Muscle layer of colon (tissue), 2 donors: ENCODE data around the gene OR10A3.

Experiments used
- H3K27ac ChIP-seq: one replicate; pipeline ENCODE4 v1.7.0; 2013; ENCODE audit warnings: low read depth, mild to moderate bottlenecking, low read length, moderate library complexity
- H3K27me3 ChIP-seq, 2 donors: one replicate each; pipeline ENCODE4 v1.7.0; 2013; ENCODE audit warnings: low read length in 2 of 2, mild to moderate bottlenecking in 2 of 2; ENCODE audit not compliant: insufficient read depth in 2 of 2, control insufficient read depth in 1 of 2
- H3K36me3 ChIP-seq: one replicate; pipeline ENCODE4 v1.7.0; 2013; ENCODE audit warnings: mild to moderate bottlenecking, low read length; ENCODE audit not compliant: insufficient read depth
- H3K4me1 ChIP-seq: one replicate; pipeline ENCODE4 v1.7.0; 2013; ENCODE audit warnings: mild to moderate bottlenecking, low read length; ENCODE audit not compliant: insufficient read depth
- H3K4me3 ChIP-seq, 2 donors: one replicate each; pipeline ENCODE4 v1.7.0; 2013; ENCODE audit warnings: low read length in 2 of 2, low read depth in 1 of 2, mild to moderate bottlenecking in 1 of 2, moderate library complexity in 1 of 2
- H3K9ac ChIP-seq: one replicate; pipeline ENCODE4 v1.7.0; 2013; ENCODE audit warnings: low read length
- H3K9me3 ChIP-seq: one replicate; pipeline ENCODE4 v1.7.0; 2013; ENCODE audit warnings: mild to moderate bottlenecking, low read length
- donor health status: abdominal sarcoma.
- donor health status: Adenocarcinoma of cecum.

The OR10A3 gene

DNA sequence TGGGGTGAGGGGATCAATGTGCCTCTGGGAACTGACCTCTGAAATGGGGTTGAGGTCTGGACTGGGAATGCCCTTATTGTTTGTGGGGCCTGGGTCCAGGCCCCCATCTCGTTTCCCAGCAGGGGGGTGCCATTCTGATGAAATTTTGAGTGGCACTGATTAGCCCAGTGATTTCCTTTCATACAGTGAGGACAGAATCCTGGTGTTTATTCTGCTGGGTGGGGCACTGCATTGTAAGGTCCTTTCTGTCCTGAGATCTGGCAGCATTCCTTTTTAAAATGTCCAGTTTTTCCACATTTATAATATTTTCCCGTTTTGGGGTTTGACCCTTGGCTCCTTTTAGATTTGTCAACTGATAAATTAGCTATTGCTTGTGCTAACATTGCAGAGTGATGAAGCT is 37.6 kb downstream of the OR10A3 start:
- Histone ChIP-seq H3K27ac (no peak overlapping the region), H3K36me3 (no peaks in the 10 kb centered on the region), H3K9me3 (no peaks in the 10 kb centered on the region), H3K27me3 (no peaks in the 10 kb centered on the region), H3K4me1 (no peaks in the 10 kb centered on the region), H3K9ac (no peak overlapping the region), H3K4me3 (no peak overlapping the region)

DNA sequence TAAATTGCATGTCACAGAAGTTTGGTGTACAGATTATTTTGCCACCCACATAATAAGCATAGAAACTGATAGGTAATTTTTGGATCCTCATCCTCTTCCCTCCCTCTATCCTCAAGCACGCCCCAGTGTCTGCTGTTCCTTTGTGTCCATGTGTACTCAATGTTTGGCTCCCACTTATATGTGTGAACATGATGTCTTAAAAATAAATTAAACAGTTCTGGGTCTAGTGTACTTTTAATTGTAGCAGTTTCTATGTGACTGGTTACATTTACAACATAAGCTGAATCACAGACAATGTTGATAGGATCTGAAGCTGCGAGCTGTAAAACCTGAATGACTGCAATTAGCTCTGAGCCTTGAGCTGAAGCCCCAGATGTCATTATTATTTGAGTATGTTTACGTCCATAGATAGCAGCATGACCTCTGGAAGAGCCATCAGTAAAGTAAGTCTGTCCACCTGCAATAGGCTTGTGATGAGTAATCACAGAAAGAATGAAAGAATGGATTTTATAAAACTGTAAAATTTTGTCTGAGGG is 40.1 kb downstream of the OR10A3 start:
- no peaks in the 10 kb centered on the region for H3K4me1 ChIP-seq
- no peaks in the 10 kb centered on the region for H3K27me3 ChIP-seq
- H3K27ac ChIP-seq, result no peak overlapping the region
- no peak overlapping the region for H3K9ac ChIP-seq
- H3K9me3 ChIP-seq, result no peaks in the 10 kb centered on the region
- H3K4me3 ChIP-seq, result no peak overlapping the region
- H3K36me3 ChIP-seq, result no peaks in the 10 kb centered on the region

DNA sequence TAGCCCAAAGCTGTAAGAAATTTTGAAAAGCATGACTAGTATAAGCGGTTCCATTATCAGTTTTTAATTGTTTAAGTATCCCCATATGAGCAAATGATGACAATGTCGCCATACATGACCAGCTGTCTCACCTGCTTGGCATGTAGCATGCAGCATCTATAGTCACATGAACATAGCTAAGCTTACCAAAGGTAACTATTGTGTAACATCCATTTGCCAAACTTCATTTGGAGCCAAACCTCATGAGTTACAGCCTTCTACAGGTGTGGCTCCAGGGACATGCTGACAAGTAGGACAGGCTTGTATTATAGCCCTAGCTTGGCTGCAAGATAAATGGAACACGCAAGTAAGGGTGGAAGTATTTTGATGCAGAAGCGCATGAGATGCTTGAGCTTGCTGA is 40.8 kb downstream of the OR10A3 start:
- H3K9me3 ChIP-seq, result no peaks in the 10 kb centered on the region
- H3K9ac ChIP-seq, result no peak overlapping the region
- H3K36me3 ChIP-seq, result no peaks in the 10 kb centered on the region
- no peaks in the 10 kb centered on the region for H3K27me3 ChIP-seq
- H3K4me3 ChIP-seq, result no peak overlapping the region
- no peak overlapping the region for H3K27ac ChIP-seq
- H3K4me1 ChIP-seq, result no peaks in the 10 kb centered on the region

DNA sequence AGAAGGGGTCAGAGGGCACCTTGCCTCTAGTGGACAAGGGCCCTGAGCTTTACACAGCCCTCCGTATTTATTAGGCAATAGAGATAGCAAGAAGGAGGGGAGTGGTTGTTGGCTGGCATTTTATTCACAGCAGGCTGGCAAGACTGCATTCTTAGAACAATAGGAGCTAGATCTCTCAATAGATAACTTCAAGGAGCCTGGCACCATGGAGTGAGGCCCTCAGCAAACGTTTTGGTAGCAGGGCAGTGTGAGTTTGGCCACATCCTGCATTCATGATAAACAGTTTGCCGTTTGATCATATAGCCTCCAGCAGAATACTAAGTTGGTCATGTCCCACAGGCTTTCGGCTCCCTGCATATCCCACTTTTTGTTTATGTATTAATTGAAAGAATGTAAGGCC is 42.1 kb downstream of the OR10A3 start:
- H3K36me3 ChIP-seq, result no peaks in the 10 kb centered on the region
- H3K27me3 ChIP-seq, result no peaks in the 10 kb centered on the region
- no peak overlapping the region for H3K4me3 ChIP-seq
- H3K9ac ChIP-seq, result no peak overlapping the region
- no peak overlapping the region for H3K27ac ChIP-seq
- H3K9me3 ChIP-seq, result no peaks in the 10 kb centered on the region
- no peaks in the 10 kb centered on the region for H3K4me1 ChIP-seq

DNA sequence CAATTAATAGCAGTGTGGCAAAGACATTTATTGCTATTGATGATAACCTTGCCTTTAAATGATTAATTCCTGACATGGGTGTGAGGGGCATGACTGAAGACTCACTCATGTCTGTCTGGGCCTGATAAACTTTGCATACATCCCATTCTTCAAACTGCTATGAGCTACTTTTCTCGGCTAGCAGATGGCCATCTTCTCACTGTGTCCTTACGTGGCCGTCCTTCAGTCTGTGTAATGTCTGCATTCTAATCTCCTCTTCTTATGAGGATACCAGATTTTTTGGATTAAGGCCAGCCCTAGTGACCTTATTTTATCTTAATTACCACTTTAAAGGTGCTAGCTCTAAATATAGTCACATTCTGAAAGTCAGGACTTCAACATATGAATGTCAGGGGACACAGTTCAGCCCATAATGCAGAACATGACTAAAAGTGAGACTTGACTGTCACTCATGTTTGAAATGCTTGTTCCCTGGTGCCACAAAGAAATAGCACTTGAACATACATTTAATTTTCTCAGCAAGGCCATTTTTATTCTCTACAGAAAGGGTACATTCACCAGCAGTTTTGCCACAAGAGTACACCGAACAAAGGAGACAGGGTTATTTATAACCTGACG is 42.7 kb downstream of the OR10A3 start:
- no peaks in the 10 kb centered on the region for H3K9me3 ChIP-seq
- H3K27ac ChIP-seq, result no peak overlapping the region
- H3K4me1 ChIP-seq, result no peaks in the 10 kb centered on the region
- H3K36me3 ChIP-seq, result no peaks in the 10 kb centered on the region
- H3K9ac ChIP-seq, result no peak overlapping the region
- no peak overlapping the region for H3K4me3 ChIP-seq
- no peaks in the 10 kb centered on the region for H3K27me3 ChIP-seq

DNA sequence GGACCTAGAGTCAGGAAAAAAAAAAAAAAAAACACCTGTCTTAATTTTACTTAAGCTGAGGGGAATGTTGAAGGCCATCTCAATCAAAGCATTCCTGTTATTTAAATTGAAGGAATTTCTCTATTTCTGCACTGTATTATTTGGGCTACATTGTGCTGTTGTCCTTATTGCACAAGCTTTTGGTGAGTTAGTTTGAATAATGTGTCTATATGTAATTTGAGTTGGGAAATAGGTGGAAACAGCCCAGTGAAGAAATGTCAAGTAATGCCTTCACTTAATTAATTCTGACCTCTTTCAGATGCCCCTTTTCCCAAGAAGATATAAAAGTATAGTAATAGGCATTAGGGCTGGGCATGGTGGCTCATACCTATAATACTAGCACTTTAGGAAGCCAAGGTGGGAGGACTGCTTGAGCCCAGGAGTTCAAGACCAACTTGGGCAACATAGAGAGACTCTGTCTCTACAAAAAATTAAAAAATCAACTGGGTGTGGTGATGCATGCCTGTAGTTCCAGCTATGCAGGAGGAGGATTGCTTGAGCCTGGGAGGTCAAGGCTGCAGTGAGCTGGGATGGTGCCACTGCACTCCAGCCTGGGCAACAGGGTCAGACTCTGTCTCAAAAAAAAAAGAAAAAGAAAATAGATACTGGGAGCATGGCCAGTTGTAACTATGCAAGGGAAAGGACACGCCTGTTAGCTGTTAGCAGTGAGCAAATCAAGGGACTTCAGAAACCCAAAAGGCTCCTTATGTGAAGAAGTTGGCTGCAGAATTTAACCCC is 45.3 kb downstream of the OR10A3 start:
- no peak overlapping the region for H3K4me3 ChIP-seq
- no peaks in the 10 kb centered on the region for H3K9me3 ChIP-seq
- H3K27ac ChIP-seq, result no peak overlapping the region
- H3K9ac ChIP-seq, result no peak overlapping the region
- H3K36me3 ChIP-seq, result no peaks in the 10 kb centered on the region
- no peaks in the 10 kb centered on the region for H3K4me1 ChIP-seq
- no peaks in the 10 kb centered on the region for H3K27me3 ChIP-seq

DNA sequence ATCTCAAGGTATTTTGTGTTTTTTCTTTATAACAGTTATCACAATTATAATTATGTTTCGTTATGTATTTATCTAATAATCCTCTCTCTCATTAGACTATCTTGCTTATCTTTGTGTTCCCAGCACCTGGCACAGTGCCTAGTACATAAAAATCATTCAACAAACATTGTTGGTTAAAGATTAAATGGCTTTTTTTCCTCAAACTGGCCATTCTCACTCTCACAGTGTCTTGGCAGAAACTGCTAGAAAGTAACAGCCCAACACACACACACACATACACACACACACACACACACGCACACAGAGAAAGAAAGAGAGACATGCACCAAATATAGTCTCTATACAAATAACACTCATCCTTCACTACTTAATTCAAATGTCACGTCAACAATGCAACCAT is 47.3 kb downstream of the OR10A3 start:
- H3K4me3 ChIP-seq, result no peak overlapping the region
- H3K4me1 ChIP-seq, result no peaks in the 10 kb centered on the region
- no peak overlapping the region for H3K27ac ChIP-seq
- H3K9ac ChIP-seq, result no peak overlapping the region
- H3K27me3 ChIP-seq, result no peaks in the 10 kb centered on the region
- no peaks in the 10 kb centered on the region for H3K9me3 ChIP-seq
- no peaks in the 10 kb centered on the region for H3K36me3 ChIP-seq

DNA sequence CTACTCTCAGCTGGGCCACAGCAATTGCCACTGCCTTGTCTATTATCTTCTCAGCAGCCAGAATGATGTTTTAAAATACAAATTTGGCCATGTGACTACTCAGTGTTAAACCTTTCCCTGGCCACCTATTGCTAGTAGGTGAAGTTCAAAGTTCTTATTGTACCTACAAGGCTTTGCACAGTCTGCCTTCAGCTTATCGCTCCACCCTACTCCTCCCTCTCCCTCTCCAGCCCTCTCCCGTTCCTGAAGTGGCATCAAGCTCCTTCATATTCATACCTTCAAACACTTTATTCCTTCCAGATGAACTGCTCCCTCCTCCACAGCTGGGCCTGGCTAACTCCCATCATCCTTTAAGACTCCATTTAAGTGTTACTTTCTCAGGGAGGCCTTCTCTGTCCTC is 47.7 kb downstream of the OR10A3 start:
- Histone ChIP-seq H3K27ac (no peak overlapping the region), H3K4me1 (no peaks in the 10 kb centered on the region), H3K9ac (no peak overlapping the region), H3K9me3 (no peaks in the 10 kb centered on the region), H3K27me3 (no peaks in the 10 kb centered on the region), H3K36me3 (no peaks in the 10 kb centered on the region), H3K4me3 (no peak overlapping the region)

DNA sequence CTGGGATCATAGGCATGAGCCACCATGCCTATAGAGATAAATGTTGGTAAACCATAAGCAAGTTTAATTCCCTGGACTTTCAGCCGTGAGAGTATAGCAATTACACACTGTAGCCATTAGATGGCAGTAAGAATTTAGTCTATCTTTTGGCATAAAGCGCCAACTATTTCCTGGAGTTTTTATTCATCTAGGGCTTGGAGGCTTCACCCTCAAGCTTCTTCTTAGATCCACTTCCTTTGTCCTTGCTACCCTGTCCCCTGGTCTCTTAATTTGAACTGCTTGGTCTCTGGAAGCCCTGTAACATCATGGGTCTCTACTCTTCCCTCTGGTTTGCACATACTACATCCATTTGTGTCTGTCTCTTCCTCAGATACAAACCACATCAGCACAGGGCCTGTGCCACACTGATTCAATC is 48.7 kb downstream of the OR10A3 start:
- Histone ChIP-seq H3K4me1 (no peaks in the 10 kb centered on the region), H3K9me3 (no peaks in the 10 kb centered on the region), H3K4me3 (no peak overlapping the region), H3K27me3 (no peaks in the 10 kb centered on the region), H3K27ac (no peak overlapping the region), H3K36me3 (no peaks in the 10 kb centered on the region), H3K9ac (no peak overlapping the region)

DNA sequence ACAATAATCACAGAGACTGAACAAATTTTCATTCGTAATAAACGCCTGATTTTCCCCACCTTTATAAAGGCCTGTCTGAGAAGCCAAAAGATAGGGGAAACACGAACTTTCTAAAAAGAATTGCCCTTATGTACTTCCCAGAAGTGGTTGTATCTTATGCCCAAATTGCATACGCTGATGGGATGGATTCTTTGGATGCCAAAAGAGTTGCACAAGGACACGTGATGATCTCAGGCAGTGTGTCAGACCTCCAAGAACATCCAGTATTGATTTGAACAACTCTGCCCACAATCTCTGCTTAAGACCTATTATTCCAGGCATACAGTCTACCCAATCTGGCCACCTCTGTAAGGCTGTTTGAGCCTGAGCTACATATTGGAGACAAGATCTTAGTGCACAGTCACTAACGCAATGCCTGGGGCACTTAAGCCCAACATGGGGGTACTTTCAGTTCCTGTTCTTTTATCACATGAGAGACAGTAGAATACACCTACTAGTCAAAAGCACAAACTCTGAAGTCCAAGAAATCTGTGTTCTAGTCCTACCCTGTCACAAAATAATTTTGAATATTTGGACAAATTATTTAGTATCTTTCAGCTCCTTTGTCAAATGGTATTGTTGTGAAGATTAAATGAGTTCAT is 49.3 kb downstream of the OR10A3 start:
- H3K36me3 ChIP-seq, result no peaks in the 10 kb centered on the region
- no peaks in the 10 kb centered on the region for H3K4me1 ChIP-seq
- H3K4me3 ChIP-seq, result no peak overlapping the region
- H3K27me3 ChIP-seq, result no peaks in the 10 kb centered on the region
- H3K27ac ChIP-seq, result no peak overlapping the region
- no peaks in the 10 kb centered on the region for H3K9me3 ChIP-seq
- no peak overlapping the region for H3K9ac ChIP-seq

DNA sequence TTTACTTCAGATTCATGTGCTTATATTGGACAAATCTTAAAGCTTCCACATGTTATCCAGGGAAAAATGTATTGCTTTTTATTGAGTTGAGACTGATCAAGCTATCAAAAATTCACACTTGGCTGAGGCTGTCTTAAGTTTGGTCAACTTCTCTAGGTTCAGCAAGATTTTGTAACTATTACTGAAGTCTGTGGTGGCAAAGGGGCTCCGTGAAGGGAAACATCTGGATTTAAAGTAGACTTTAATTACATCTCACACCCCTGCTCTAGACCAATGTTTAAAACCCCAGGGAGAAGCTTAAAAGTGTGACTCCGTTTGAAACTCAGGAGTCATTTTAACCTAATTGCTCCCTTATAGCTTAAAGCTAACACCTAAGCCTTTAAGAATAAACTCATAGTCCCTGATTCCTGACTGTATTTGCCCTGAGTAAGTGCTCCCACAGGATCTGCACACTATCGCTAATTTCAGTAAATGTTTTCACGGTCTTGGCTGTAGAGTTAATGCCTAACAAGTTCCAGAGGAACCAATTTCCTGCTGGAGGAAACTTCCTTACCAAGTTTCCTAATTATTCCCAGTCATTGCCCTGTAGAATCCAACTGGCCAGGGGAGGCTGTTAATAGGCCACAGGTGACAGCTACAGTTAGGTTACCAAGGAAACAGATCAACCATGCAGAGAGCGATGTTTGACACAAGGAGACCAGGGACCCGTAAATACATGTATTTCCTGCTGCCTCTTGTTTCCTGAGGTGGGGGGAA is 50.9 kb downstream of the OR10A3 start:
- Histone ChIP-seq H3K36me3 (no peaks in the 10 kb centered on the region), H3K4me1 (no peaks in the 10 kb centered on the region), H3K27ac (no peak overlapping the region), H3K27me3 (no peaks in the 10 kb centered on the region), H3K9ac (no peak overlapping the region), H3K9me3 (no peaks in the 10 kb centered on the region), H3K4me3 (no peak overlapping the region)
